Measurements from ENCODE around the gene HOXB4.

Gene HOXB4

GRCh38 chr17:48559122-48559839 is 18.9 kb downstream of the HOXB4 start:
- DNase-seq (ENCODE audit: low spot score), result no peak

GRCh38 chr17:48558831-48559121 is 19.4 kb downstream of the HOXB4 start:
- no peak for DNase-seq (ENCODE audit: low spot score)

GRCh38 chr17:48558057-48558830 is 19.9 kb downstream of the HOXB4 start:
- DNase-seq (ENCODE audit: low spot score), result no peak

GRCh38 chr17:48556576-48557401 is 21.4 kb downstream of the HOXB4 start:
- no peak for DNase-seq (ENCODE audit: low spot score)

DNA sequence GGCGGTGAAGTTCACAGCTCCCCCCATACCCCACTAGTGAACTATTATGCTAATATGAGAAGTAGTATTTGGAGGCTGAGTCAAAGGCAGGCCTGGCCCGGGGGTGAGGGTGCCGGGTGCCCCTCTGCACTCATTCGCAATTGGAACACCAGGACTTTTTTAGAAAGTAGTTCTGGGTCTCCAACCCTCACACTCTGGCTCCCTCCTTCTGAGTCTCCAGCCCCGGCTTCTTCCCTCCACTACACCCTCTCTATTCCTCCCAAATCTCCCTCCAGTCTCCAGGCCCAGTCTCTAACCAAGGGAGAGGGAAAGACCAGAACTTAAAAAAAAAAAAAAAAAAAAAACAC is 21.9 kb downstream of the HOXB4 start:
- no peak for DNase-seq (ENCODE audit: low spot score)

- no peak for DNase-seq (ENCODE audit: low spot score)
These were observed 22.6 kb downstream of the HOXB4 start for GRCh38 chr17:48555258-48556228.

GRCh38 chr17:48554412-48555257 is 23.5 kb downstream of the HOXB4 start:
- no peak for DNase-seq (ENCODE audit: low spot score)

DNA sequence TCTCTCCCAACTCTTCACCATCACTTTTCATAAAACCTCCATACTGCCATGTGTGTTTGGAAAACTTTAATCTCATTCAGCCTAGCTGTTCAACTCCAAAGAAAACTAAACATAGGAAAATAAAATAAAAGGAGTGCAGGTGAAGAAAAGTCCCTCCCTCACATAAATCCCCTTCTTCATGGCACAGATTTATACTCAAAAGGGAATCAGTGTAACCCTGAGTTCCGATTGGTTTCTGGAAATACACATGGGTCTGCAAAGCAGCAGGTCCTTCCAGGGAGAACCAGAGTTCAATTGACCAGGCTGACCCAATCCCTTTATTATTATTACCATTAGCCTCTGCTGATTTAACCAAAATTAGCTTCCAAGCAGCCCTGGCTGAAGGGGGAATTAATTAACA is 24.3 kb downstream of the HOXB4 start:
- no peak for DNase-seq (ENCODE audit: low spot score)

GRCh38 chr17:48553190-48553547 is 25.0 kb downstream of the HOXB4 start:
- no peak for DNase-seq (ENCODE audit: low spot score)

GRCh38 chr17:48552466-48553189 is 25.5 kb downstream of the HOXB4 start:
- DNase-seq (ENCODE audit: low spot score), result no peak

DNA sequence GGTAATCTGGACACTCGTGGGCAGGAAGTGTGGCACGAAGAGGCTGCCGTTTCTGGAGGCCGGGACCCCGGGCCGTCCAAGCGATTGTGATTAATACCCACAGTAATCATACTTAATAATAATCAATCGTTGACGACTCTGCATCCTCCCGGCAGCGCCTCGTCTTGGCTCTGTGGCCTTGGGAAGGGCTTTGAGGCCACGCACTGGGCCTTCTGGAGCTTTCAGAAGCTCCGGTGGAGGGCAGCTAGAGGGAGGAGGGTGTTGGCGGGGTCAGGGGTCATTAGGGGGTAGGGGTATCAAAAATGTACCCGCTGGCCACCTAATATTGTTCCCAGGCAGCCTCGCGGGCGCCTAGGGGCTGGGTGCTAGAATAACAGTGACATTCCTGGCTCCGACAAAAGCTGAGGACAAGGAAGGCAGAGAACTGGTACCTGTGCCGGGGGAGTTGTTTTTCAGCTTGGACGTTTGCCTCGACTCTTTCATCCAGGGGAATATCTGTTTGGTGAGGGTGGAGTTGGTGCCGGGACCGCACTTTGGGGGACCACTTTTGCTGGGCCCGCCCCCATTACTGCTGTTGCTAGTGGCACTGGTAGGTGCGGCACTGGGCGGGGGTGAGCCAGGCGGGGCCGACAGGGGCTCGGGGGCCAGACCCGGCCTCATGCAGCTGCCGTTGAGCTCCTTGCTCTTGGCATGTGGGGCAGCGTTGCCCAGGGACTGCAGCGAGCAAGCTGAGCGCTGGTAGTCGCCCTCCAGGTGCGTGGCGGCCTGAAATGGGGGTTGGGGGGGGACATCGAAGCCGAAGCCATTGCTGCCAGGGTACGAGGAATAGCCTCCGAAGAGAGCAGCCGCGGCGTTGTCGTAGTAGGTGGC is 26.3 kb downstream of the HOXB4 start:
- no peak for DNase-seq (ENCODE audit: low spot score)

GRCh38 chr17:48551214-48551555 is 27.0 kb downstream of the HOXB4 start:
- no peak for DNase-seq (ENCODE audit: low spot score)

GRCh38 chr17:48550502-48551213 is 27.5 kb downstream of the HOXB4 start:
- DNase-seq (ENCODE audit: low spot score), result no peak

DNA sequence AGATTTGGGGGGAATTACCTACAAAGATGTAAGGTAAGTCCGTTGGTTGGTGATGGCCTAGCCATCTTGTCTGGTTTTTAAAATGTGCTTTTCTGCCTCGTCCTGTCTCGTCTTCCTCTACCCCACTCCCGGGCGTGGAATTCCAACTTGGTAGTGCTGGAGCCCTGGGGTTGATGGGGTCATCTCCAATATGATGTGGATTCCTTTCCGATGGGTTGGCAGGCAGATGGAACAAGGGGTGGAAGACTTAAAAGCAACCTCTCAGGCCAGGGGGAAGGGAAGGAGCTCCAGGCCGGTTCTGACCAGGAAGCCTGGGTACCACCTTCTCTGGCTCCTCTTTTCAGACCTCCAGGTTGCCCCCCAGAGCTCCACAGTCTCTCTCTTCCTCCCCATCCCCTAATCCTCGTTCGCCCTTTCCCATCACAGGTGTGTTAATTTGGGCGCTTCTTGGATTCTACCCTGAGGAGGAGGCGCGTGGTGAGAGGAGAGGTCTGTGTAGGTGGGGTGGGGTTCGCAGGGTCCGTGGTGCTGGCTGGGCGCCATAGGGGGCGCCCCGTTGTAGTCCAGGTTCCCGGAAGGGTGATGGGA is 28.1 kb downstream of the HOXB4 start:
- no peak for DNase-seq (ENCODE audit: low spot score)

DNA sequence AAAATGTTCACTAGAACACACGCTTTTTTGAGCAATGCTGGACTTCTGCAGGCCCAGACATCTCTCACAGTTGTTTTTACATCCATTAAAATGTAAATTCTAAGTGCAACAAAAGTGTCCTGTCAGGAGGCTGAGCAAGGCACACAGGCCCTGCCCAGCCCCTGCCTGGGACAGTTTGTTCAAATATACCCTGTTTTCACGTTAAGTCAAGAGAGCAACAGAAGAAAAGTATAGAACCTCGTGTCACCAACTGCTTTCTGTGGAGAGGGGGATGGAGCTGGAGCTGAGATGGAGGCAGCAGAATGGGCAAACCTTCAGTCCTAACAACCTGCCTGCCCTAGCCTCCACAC is 28.9 kb downstream of the HOXB4 start:
- DNase-seq (ENCODE audit: low spot score), result no peak

DNA sequence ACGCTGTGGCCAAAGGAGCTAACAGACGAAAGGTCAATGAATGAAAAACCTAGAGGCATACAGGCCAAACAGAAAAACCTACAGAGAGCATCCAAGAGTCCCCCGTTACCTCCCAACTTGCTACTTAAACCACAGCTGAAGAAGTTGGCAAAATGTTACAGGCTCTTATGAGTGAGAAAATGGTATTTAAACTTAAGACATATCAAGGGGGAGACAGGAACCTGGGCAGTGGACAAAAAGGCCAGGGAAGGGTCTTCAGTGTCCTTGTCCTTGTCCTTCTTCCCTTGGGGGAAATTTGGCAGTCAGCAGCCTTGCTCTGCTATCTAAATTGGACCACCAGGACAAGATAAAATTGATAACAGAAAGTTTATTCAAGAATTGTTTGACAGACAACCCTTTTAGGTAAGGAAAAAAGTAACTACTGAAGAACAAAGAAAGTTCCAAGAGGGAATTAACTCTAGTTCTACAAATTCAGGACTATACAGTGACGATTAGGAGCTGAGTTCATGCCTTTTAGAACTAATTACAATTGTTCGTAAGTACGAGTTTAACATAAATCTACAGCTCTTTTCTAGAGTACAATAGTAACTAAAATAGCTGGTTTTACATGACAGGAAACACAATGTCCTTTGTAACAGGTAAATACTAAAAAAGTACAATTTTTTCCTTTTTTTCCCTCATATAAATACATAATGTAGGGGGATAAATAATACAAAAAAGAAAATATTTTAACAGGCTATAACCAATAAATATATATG is 29.4 kb downstream of the HOXB4 start:
- DNase-seq (ENCODE audit: low spot score), result no peak

- no peak for DNase-seq (ENCODE audit: low spot score)
These were observed 30.2 kb downstream of the HOXB4 start for GRCh38 chr17:48547808-48548522.

Measured in Ammon's horn (tissue), 1 donor.